Mucosa of stomach (tissue), 1 donor: ENCODE results near the gene FKBP6.
A peak's percentile ranks its signal among the peaks of the same experiment; 100 is the strongest.
"Not testable (repeated sequence)": the region's sequence is repeated elsewhere in the genome, so short reads cannot be mapped to it uniquely, and the experiment has no call there.

Experiments used
- H3K27me3 ChIP-seq: one replicate; pipeline ENCODE4 v1.7.0; 2013; ENCODE audit warnings: mild to moderate bottlenecking, low read length; ENCODE audit not compliant: control insufficient read depth, insufficient read depth
- H3K36me3 ChIP-seq: one replicate; pipeline ENCODE4 v1.7.0; 2013; ENCODE audit warnings: low read length; ENCODE audit not compliant: control insufficient read depth, insufficient read depth
- H3K4me1 ChIP-seq: one replicate; pipeline ENCODE4 v1.7.0; 2013; ENCODE audit warnings: mild to moderate bottlenecking, low read length; ENCODE audit not compliant: control insufficient read depth, insufficient read depth
- H3K4me3 ChIP-seq: one replicate; pipeline ENCODE4 v1.7.0; 2013; ENCODE audit warnings: low read length
- H3K9ac ChIP-seq: one replicate; pipeline ENCODE4 v1.7.0; 2013; ENCODE audit warnings: mild to moderate bottlenecking, low read length, moderate library complexity
- H3K9me3 ChIP-seq: one replicate; pipeline ENCODE4 v1.7.0; 2013; ENCODE audit warnings: mild to moderate bottlenecking, low read length, moderate library complexity; ENCODE audit not compliant: control insufficient read depth
- donor health status: Pancreatic carcinoma.

FKBP6 gene

DNA sequence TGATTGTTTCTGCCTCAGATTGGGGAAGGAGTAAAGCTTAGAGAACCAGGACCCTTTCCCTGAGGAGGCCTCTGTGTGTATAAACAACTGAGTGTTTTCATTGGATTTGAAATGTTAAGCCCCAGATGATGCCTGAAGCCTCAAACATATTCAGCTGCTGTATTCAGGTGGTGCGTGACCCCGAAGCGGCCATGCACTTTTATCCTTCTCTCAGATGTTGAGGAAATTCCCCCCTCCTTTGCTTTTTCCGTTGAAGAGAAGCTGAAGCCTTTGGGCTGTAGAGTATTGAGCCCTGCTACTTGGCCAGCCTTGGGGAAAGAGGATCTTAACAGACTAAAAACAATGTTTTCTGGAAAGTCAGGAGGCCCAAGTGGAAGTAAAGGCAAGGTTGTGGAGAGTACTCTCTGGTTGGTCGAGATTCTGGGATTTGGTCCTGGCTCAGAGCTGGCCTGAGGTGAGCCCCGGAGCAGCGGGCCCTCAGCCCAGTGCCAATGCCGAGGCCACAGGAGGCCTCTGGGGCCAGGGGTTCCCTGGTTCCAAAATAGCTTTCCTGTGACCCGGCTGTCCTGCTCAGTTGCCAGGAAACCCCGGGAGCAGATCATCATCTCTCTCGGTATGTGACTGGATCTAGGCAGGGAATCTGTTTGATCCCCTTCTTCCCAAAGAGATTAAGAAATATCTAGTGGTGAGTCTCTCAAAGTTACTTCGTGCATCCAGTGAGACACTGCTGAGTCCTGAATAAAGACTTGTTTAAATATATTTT lies 22.5 kb downstream of the FKBP6 start:
- Histone ChIP-seq H3K4me1 (no peaks in the 10 kb centered on the region), H3K9me3 (no peaks in the 10 kb centered on the region), H3K9ac (no peak overlapping the region), H3K4me3 (no peak overlapping the region), H3K27me3 (no peaks in the 10 kb centered on the region), H3K36me3 (no peaks in the 10 kb centered on the region)

DNA sequence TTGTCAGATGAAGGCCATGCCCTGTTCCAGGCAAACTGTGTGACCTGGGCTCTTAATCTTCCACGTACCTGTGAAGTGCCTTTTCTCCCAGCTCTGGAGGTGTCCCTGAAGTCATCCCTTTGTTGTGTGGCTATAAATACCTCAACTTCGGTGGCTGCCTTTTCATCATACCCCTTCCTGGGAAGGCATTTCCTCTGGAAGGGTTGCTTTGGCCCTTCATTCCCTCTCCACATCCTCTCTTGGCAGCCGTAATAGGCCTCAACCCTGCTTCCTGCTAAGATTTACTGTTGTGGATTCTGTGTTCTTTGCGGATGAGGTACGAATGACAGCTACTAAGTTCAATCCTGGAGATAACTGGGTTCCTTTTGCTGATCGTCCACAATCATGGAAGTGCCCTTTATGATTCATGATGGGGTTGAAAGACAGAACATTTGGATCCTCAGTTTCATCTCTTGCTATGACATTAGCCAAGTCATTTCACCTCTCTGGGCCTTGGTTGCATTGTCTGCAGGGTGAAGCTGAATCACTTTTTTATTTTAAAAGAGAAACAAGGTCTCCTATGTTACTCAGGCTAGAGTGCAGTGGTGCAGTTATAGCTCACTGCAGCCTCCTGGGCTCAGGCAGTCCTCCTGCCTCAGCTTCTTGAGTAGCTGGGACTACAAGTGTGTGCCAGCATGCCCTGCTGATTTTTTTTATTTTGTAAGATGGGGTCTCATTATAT lies 23.6 kb downstream of the FKBP6 start:
- no peak overlapping the region for H3K9ac ChIP-seq
- no peaks in the 10 kb centered on the region for H3K4me1 ChIP-seq
- no peaks in the 10 kb centered on the region for H3K36me3 ChIP-seq

DNA sequence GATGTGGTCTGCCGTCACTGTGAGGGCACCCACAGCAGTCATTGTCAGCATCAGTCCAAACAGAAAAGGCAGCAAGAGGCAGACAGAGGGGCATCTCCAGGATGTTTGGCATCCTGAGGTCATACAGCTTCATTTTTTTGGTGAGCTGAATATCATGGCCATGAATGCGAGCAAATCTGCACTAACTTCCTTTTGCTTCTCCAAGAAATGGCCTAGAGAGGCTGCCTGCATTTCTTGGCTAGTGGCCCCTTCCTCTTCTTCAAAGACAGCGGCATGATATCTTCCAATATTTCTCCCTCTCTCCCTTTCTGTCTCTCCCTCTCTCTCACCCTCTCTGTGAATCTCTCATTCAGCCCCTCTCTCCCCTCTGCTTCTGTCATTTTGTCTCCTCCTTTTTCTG lies 24.8 kb downstream of the FKBP6 start:
- Histone ChIP-seq H3K4me3 (no peak overlapping the region), H3K36me3 (no peaks in the 10 kb centered on the region)

More for the DNA sequence above, 23.6 kb downstream of the FKBP6 start:
- Histone ChIP-seq H3K4me3 (no peak overlapping the region), H3K27me3 (no peaks in the 10 kb centered on the region), H3K9me3 (no peaks in the 10 kb centered on the region)

DNA sequence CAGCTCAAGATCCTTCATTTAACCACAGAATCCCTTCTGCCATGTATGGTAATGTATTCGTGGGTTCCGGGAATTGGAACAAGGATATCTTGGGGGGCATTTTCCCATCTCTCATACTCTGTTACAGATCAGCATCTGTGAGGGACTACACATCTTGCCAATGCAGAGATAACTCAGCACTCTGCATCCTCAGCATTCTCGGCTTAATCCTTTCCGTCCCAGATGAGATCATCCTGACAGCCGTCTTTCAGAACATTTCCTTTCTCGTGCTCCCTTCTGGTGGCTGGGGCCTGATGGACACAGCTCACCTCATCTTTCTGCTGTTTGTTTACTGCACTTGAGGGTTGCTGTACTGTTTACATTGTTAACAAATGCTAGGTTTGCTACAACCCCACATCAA lies 25.3 kb downstream of the FKBP6 start:
- Histone ChIP-seq H3K9ac (no peak overlapping the region), H3K27me3 (no peaks in the 10 kb centered on the region), H3K4me3 (no peak overlapping the region), H3K36me3 (no peaks in the 10 kb centered on the region), H3K9me3 (no peaks in the 10 kb centered on the region), H3K4me1 (no peaks in the 10 kb centered on the region)

More for the DNA sequence above, 24.8 kb downstream of the FKBP6 start:
- Histone ChIP-seq H3K27me3 (no peaks in the 10 kb centered on the region), H3K9ac (no peak overlapping the region), H3K9me3 (no peaks in the 10 kb centered on the region), H3K4me1 (no peaks in the 10 kb centered on the region)

DNA sequence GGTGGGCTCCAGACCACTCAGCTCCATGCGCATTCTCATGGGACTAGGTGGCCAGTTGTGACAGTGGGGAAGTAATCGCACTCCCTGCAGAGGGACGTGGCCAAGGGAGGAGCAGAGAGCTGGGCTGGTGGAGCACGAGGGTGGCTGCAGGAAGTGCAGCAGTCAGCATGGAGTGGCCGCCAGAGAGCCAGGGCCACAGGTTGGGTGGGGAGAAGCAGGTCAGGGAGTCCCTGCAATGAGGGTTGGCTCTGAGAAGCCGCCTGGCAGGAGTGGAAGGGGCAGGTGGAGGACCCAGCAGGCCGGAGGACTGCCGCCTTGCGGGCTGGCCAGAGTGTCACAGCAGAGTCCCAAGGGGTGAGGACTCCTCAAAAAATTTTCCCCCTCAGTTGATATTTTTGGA lies 26.2 kb downstream of the FKBP6 start:
- no peaks in the 10 kb centered on the region for H3K9me3 ChIP-seq
- H3K9ac ChIP-seq, result no peak overlapping the region
- H3K4me1 ChIP-seq, result peaks cover 8% of the 10 kb centered on the region
- H3K27me3 ChIP-seq, result no peaks in the 10 kb centered on the region
- H3K36me3 ChIP-seq, result no peaks in the 10 kb centered on the region
- H3K4me3 ChIP-seq, result no peak overlapping the region

DNA sequence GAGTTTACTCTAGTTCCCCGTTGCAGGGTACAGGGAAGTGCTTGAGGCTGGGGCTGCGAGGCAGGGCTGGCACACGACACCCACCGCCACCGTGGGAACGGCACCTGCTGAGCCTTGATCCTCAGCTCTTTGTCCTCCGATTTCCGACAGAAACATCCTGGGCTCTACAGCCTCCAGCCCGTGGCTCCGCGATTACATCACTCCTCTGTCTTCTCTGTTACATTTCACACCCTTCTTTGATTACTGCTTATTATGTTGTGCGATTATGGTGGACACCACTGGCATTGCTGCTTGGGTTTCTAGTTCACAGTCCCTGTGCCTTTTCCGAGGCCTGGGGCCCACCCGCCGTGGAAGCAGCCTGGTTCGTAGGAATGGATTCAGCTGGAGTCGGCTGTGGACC lies 26.9 kb downstream of the FKBP6 start:
- Histone ChIP-seq H3K4me1 (peaks cover 8% of the 10 kb centered on the region), H3K36me3 (no peaks in the 10 kb centered on the region), H3K9ac (no peak overlapping the region), H3K27me3 (no peaks in the 10 kb centered on the region), H3K9me3 (no peaks in the 10 kb centered on the region), H3K4me3 (no peak overlapping the region)

DNA sequence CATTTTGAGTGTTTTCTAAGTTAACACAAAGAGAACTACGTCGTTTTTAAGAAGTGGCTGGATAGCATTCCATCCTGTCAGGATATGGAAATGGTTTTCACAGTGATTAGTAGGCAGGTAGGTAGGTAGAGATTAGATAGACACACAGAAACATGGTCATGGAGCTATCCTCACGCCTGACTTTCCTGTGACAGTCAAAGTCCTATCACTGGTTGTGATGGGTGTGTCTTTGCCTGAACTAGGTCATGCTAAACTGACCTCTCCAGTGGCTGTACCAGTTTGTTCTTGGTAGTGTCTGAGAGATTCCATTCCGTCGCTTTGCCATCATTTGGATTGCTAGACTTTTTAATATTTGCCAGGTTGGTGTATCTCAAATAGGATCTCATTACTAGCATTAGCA lies 28.2 kb downstream of the FKBP6 start:
- Histone ChIP-seq H3K4me3 (no peak overlapping the region), H3K36me3 (no peaks in the 10 kb centered on the region), H3K9me3 (no peaks in the 10 kb centered on the region), H3K27me3 (no peaks in the 10 kb centered on the region), H3K4me1 (peaks cover 8% of the 10 kb centered on the region), H3K9ac (no peak overlapping the region)

DNA sequence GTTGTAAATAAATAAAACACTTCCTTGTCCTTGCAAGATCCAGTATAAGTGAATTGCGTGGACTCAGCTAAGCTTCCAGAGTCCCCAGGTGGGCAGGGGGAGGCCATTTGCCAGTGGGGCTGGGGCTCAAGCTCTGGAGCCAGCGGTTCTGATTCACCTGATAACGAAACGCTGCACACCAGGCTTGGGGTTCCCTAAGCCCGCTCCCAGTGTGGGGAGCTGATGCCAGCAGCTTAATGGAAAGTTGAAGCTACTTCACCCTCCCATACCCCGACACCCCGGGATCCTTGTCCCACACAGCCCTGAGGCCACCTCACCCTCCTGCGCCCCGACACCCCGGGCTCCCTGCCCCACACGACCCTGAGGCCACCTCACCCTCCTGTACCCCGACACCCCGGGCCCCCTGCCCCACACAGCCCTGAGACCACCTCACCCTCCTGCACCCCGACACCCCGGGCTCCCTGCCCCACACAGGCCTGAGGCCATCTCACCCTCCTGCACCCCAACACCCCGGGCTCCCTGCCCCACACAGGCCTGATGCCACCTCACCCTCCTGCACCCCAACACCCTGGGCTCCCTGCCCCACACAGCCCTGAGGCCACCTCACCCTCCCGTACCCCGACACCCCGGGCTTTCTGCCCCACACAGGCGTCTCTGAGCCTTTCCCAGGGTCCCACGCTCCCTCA lies 30.8 kb downstream of the FKBP6 start:
- H3K4me1 ChIP-seq, result peaks cover 8% of the 10 kb centered on the region
- H3K9me3 ChIP-seq, result no peaks in the 10 kb centered on the region
- no peaks in the 10 kb centered on the region for H3K27me3 ChIP-seq
- peak overlapping the region; percentile 27 for H3K9ac ChIP-seq
- no peaks in the 10 kb centered on the region for H3K36me3 ChIP-seq
- peak overlapping the region; percentile 0 for H3K4me3 ChIP-seq

DNA sequence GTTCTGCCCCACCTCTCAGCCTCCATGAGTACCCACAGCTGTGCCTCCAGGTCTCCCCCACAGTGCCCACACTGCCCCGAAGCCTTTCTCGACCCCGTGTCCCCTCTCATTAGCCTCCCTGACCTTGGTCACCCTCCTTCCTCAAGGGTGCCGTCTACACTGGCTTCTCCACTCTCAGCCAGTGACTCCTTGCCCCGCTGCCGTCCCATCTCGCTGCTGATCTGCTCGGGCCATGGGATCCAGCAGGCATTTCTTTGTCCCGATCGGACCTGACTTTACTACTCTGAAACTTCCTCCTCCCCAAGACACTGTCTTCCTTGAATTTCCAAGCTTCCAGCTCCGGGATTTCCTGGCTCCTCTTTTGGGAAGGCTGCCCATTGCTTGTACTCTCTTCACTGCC lies 31.3 kb downstream of the FKBP6 start:
- Histone ChIP-seq H3K9ac (no peak overlapping the region), H3K36me3 (no peaks in the 10 kb centered on the region), H3K4me3 (no peak overlapping the region), H3K27me3 (no peaks in the 10 kb centered on the region), H3K4me1 (peaks cover 8% of the 10 kb centered on the region), H3K9me3 (no peaks in the 10 kb centered on the region)

DNA sequence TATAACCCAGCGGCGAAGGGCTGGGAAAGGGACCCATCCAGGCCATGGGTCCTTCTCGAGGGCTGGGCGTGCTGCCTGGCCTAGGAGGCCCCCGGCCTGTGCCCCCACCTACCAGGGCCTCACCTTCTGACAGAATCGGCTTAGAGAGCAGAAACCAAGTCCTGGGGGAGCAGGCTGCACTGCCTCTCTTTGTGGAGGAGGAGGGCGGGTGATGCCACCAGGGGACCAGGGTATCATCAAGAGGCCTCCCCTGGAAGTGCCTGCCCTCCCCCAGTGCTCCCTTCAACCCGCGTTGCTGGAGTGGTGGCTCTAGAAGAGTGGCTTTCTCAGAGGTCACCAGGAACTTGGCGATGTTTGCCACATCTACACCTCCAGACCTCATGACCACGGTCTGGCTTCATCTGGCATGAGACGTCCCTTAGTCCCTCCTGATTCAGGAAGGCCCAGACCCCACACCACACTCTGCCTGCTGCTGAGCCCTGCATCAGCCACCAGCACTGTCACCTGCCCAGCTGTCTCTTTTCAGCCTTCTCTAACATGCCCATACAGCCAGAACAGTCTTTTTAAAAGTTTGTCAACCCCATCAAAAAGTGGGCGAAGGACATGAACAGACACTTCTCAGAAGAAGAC lies 31.9 kb downstream of the FKBP6 start:
- Histone ChIP-seq H3K27me3 (no peaks in the 10 kb centered on the region), H3K9me3 (no peaks in the 10 kb centered on the region), H3K4me1 (peaks cover 8% of the 10 kb centered on the region), H3K36me3 (no peaks in the 10 kb centered on the region), H3K4me3 (no peak overlapping the region), H3K9ac (no peak overlapping the region)

DNA sequence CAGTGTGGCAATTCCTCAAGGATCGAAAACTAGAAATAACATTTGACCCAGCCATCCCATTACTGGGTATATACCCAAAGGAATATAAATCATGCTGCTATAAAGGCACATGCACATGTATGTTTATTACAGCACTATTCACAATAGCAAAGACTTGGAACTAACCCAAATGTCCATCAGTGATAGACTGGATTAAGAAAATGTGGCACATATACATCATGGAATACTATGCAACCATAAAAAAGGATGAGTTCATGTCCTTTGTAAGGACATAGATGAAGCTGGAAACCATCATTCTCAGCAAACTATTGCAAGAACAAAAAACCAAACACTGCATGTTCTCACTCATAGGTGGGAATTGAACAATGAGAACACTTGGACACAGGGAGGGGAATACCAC lies 32.6 kb downstream of the FKBP6 start:
- H3K36me3 ChIP-seq, H3K27me3 ChIP-seq, H3K4me1 ChIP-seq, H3K4me3 ChIP-seq, H3K9ac ChIP-seq, H3K9me3 ChIP-seq: not testable (repeated sequence)
